Caki2 (cell line): ENCODE measurements around the gene VPS33B. TPM values are rescaled to one million over a fixed set of nuclear protein-coding genes. Genes with fewer than 3 reads are reported as not detected.
"Not testable (repeated sequence)": the region's sequence is repeated elsewhere in the genome, so short reads cannot be mapped to it uniquely, and the experiment has no call there.

Source experiments
- DNase-seq: peaks from one replicate; pipeline ENCODE4 v3.0.0-alpha.2; 2015; ENCODE audit warnings: low read depth
- in situ Hi-C: cut with HindIII; loops from 2 replicates; pipeline ENCODE4 v1.10.0; 2016; ENCODE audit warnings: low sequenced_read_pairs, low pct_unique_long_range_greater_than_20kb, mixed read lengths
- total RNA-seq: library from RNA; depleted of rRNA; stranded (reverse); fragments of >200 nt; shearing (Covaris generic); gene quantifications from 2 replicates; pipeline ENCODE4 v1.2.3, GENCODE V29; 2014; ENCODE audit warnings: low replicate concordance; rRNA removed

The VPS33B gene
- total RNA-seq = 22.4 and 44.7 TPM in 2 replicates

- in situ Hi-C loops = no loop called here
- DNase-seq = peak; percentile 81
Observed at GRCh38 chr15:91022075-91022831, at the start of gene VPS33B. Gene VPS33B (minus strand): TSS chr15:91022594. CDS start chr15:91022249, 345 bp downstream.

- in situ Hi-C loops = no loop called here
- DNase-seq = no peak
Observed at GRCh38 chr15:91072161-91072560, 49.8 kb upstream of the VPS33B start.

GRCh38 chr15:91070872-91071271 is 48.5 kb upstream of the VPS33B start:
- in situ Hi-C loops = no loop called here
- no peak for DNase-seq

DNA sequence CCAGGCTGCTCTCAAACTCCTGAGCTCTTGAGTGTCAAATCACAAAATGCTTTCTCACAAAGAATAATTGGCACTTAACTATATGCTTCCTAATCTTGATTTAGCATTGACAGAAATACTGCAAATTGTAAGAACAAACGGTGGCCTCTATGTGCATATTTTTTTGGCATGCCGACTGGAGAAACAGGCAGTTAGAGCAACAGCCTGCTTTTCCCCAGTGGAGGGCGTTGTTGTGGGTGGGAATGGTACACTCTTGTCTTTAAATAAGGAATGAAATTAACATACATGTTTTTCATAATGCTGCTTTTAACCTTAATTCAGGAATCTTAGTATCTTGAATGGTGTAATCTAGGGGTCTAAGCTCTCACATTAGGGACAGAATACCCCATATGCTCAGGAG is 46.6 kb upstream of the VPS33B start:
- no peak for DNase-seq
- in situ Hi-C loops = no loop called here

GRCh38 chr15:91068436-91068835 is 46.0 kb upstream of the VPS33B start:
- in situ Hi-C loops = no loop called here
- no peak for DNase-seq

DNA sequence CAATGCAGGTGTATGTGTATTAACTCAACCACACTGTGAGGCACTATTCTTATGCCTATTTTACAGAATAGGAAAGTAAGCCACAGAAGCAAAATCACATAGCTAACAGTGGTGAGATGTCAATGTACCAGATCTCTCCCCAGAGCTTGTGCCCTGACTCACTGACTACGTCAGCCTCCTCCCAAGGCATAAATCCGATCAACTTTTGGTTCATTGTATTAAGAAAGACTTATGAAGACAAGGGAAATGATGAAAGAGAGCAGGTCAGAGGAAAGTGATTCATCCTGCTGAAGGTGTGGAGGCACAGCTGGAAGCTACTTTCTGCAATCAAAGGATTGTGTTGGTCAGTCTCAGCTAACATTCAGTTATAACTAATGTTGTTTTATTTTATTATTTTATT is 44.6 kb upstream of the VPS33B start:
- no peak for DNase-seq
- in situ Hi-C loops = no loop called here

GRCh38 chr15:91065505-91065904 is 43.1 kb upstream of the VPS33B start:
- DNase-seq = no peak
- in situ Hi-C loops = no loop called here

DNA sequence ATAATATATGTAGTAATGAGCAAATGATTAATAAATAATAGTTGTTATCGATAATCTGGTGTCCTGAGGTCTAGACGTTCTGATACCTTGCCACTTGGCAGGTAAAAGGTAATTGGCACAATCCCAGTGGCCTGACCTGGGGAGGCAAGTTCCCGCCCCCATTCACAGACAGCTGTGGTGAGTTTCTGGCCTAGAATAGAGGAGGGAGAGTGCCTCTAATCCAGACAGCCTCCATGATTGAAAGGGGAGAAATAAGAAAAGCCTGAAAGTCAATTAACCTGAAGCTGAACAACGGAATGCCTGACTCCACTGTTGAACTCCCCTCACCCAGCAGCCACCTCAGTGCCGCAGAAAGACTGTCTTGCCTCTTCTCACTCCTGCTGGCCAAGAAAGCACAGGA is 39.6 kb upstream of the VPS33B start:
- no peak for DNase-seq
- in situ Hi-C loops = no loop called here

- in situ Hi-C loops = no loop called here
- no peak for DNase-seq
Observed at GRCh38 chr15:91061230-91061629, 38.8 kb upstream of the VPS33B start.

- in situ Hi-C loops = loop anchor here (10.0 kb wide), 1 partner anchor 209 kb away; no protein-coding TSS in a partner anchor
- peak; percentile 75 for DNase-seq
Observed at GRCh38 chr15:91055548-91056331, 33.3 kb upstream of the VPS33B start.

DNA sequence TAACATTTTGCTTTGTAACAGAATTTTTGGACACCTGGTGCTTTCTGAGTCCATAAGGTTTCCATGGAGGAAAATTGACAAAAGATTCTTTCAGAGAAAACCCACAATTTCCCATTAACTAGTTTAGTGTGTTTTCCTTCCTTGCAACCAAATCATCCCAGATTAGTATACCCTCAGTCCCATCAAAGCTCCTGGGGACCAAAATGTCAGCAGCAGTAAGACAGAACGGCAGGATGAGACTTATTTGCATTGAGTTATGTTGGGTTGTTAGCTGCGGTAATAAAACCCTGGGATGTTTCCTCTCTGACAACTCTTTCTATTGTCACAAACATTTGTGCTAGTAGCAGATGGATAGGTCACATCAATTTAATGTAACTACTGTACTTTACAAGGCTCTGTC is 32.4 kb upstream of the VPS33B start:
- no peak for DNase-seq
- in situ Hi-C loops = loop anchor here (10.0 kb wide), 1 partner anchor 210 kb away; no protein-coding TSS in a partner anchor

GRCh38 chr15:91051248-91051647 is 28.9 kb upstream of the VPS33B start:
- no peak for DNase-seq
- in situ Hi-C loops = loop anchor here (10.0 kb wide), 1 partner anchor 214 kb away; no protein-coding TSS in a partner anchor

- DNase-seq = no peak
- in situ Hi-C loops = loop anchor here (10.0 kb wide), 1 partner anchor 215 kb away; no protein-coding TSS in a partner anchor
Observed at GRCh38 chr15:91050128-91050455, 27.7 kb upstream of the VPS33B start.

GRCh38 chr15:91049378-91050127 is 27.2 kb upstream of the VPS33B start:
- in situ Hi-C loops = loop anchor here (10.0 kb wide), 1 partner anchor 215 kb away; no protein-coding TSS in a partner anchor
- peak; percentile 50 for DNase-seq

DNA sequence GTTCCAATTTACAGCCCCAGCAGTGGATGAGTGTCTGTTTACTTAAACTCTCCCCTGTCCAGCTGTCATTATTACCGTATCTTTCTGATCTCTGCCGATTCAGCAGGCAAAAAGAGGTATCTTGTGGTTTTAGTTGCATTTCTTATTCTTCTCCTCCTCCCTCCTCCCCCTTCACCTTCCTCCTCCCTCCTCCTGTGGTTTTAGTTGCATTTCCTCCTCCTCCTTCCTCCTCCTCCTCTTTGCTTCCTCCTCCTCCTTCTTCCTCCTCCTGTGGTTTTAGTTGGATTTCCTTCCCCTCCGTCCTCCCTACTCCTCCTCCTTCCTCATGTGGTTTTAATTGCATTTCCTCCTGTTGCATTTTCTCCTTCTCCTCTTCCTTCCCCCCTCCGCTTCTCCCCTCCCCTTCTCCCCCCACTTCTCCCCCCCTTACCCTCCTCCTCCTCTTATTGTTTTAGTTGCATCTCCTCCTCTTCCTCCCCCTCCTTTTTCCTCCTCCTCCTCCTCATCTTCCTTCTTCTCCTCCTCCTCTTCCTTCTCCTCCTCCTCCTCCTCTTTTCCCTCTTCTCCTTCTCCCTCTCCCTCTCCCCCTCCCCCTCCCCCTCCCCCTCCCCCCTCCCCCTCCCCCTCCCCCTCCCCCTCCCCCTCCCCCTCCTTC is 25.3 kb upstream of the VPS33B start:
- in situ Hi-C loops = no loop called here
- no peak for DNase-seq

- in situ Hi-C loops, DNase-seq: not testable (repeated sequence)
Observed at GRCh38 chr15:91046056-91046455, 23.7 kb upstream of the VPS33B start.

DNA sequence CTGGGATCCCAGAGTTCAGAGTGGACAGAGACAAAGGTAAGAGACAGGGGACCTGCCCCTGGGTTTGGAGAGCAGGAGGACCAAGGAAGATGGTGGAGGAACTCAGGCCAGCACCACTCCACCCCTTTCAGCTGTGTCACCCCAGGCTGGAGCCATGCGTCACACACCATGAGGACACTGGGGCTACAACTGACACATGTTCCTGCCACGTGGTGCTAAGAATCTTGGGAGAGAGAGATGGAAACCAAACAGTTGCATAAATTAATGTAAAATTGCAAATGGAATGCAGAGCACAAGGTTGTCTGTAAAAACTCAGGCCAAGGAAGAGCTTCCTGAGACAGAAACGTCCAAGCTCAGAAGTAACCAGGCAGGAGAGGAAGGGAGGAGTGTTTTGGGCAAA is 22.7 kb upstream of the VPS33B start:
- no peak for DNase-seq
- in situ Hi-C loops = no loop called here

GRCh38 chr15:91043202-91043874 is 20.9 kb upstream of the VPS33B start:
- no peak for DNase-seq
- in situ Hi-C loops = no loop called here
